HEK293 (cell line): ENCODE data around the gene PHYH.

Source experiments
- CTCF ChIA-PET: fragments of 350-600 bp; formaldehyde crosslinking; extraction: SDS; loops from one replicate; lab custom pipeline; 2021; ENCODE audit warnings: antibody characterized with exemption; lab: Yijun Ruan, JAX
- POLR2A ChIA-PET: fragments of 300-600 bp; formaldehyde crosslinking; extraction: SDS; loops from one replicate; lab custom pipeline; 2020; ENCODE audit warnings: antibody characterized with exemption, inconsistent platforms; lab: Yijun Ruan, JAX
- H3K27ac ChIP-seq: fragments of 200-500 bp; sonication (Bioruptor generic); 2 replicates; pipeline ENCODE4 v1.5.1; 2014; ENCODE audit warnings: low read depth, low read length, control low read depth, inconsistent platforms; ENCODE audit errors: extremely low read depth
- H3K36me3 ChIP-seq, 2 experiments: fragments of 200-500 bp in 1 of 2; sonication (Bioruptor generic) in 1 of 2; 1 replicate in 1 of 2; 2 replicates in 1 of 2; pipeline ENCODE4 v1.5.1; 2014 to 2017; ENCODE audit warnings: inconsistent platforms in 2 of 2, low read length in 2 of 2; ENCODE audit not compliant: control insufficient read depth in 2 of 2, insufficient read depth in 1 of 2
- H3K4me1 ChIP-seq: fragments of 200-500 bp; sonication (Bioruptor generic); 2 replicates; pipeline ENCODE4 v1.5.1; 2014; ENCODE audit warnings: mild to moderate bottlenecking, low read length, inconsistent platforms; ENCODE audit not compliant: control insufficient read depth, insufficient read depth
- H3K4me3 ChIP-seq: 2 replicates; pipeline ENCODE4 v1.5.1; 2011; ENCODE audit warnings: low read depth, mild to moderate bottlenecking, control low read depth, low read length, moderate library complexity
- H3K9me3 ChIP-seq: fragments of 200-500 bp; sonication (Bioruptor generic); 2 replicates; pipeline ENCODE4 v1.5.1; 2014; ENCODE audit warnings: low read depth, low read length, inconsistent platforms; ENCODE audit not compliant: control insufficient read depth, insufficient read depth
- GLI2 ChIP-seq: fragments of 450-650 bp; formaldehyde crosslinking; IDR thresholded peaks from 2 replicates; pipeline ENCODE4; 2017; ENCODE audit warnings: missing biosample characterization, missing genetic modification characterization, low read depth, borderline replicate concordance
- HOXD13 ChIP-seq: sonication (generic); formaldehyde crosslinking; IDR thresholded peaks from 2 replicates; pipeline ENCODE4 v1.8.0; 2022; ENCODE audit warnings: missing genetic modification reagents, borderline replicate concordance
- MZF1 ChIP-seq: fragments of 450-650 bp; formaldehyde crosslinking; IDR thresholded peaks from 2 replicates; pipeline ENCODE4 v1.5.1; 2017; ENCODE audit warnings: missing biosample characterization, missing genetic modification characterization, borderline replicate concordance
- PBX3 ChIP-seq: sonication (generic); formaldehyde crosslinking; IDR thresholded peaks from 2 replicates; pipeline ENCODE4 v1.8.1; 2022; ENCODE audit warnings: mild to moderate bottlenecking, moderate library complexity, missing genetic modification reagents
- WT1 ChIP-seq: fragments of 450-650 bp; formaldehyde crosslinking; IDR thresholded peaks from 2 replicates; pipeline ENCODE4 v1.5.1; 2016; ENCODE audit warnings: missing biosample characterization, missing genetic modification characterization
- ZBTB21 ChIP-seq: fragments of 450-650 bp; formaldehyde crosslinking; IDR thresholded peaks from 2 replicates; pipeline ENCODE4 v1.5.1; 2017; ENCODE audit warnings: missing biosample characterization, missing genetic modification characterization
- ZBTB6 ChIP-seq: fragments of 450-650 bp; formaldehyde crosslinking; IDR thresholded peaks from 2 replicates; pipeline ENCODE4 v1.5.1; 2017; ENCODE audit warnings: missing biosample characterization, missing genetic modification characterization
- ZNF121 ChIP-seq: fragments of 450-650 bp; formaldehyde crosslinking; IDR thresholded peaks from 2 replicates; pipeline ENCODE4 v1.5.1; 2016; ENCODE audit warnings: missing biosample characterization, missing genetic modification characterization
- ZNF184 ChIP-seq: fragments of 450-650 bp; IDR thresholded peaks from 2 replicates; pipeline ENCODE4 v1.5.1; 2018; ENCODE audit warnings: missing biosample characterization, mild to moderate bottlenecking, missing genetic modification characterization
- ZNF19 ChIP-seq: fragments of 450-650 bp; formaldehyde crosslinking; IDR thresholded peaks from 2 replicates; pipeline ENCODE4; 2016; ENCODE audit warnings: missing biosample characterization, missing genetic modification characterization, low read depth
- ZNF248 ChIP-seq: fragments of 450-650 bp; formaldehyde crosslinking; IDR thresholded peaks from 2 replicates; pipeline ENCODE4 v1.5.1; 2017; ENCODE audit warnings: missing biosample characterization, missing genetic modification characterization
- ZNF292 ChIP-seq: fragments of 450-650 bp; formaldehyde crosslinking; IDR thresholded peaks from 2 replicates; pipeline ENCODE4 v1.5.1; 2016; ENCODE audit warnings: low read depth, missing biosample characterization, missing genetic modification characterization, borderline replicate concordance
- ZNF423 ChIP-seq: fragments of 450-650 bp; formaldehyde crosslinking; IDR thresholded peaks from 2 replicates; pipeline ENCODE4 v1.5.1; 2016; ENCODE audit warnings: missing biosample characterization, missing genetic modification characterization
- ZNF548 ChIP-seq: fragments of 450-650 bp; formaldehyde crosslinking; IDR thresholded peaks from 2 replicates; pipeline ENCODE4 v1.5.1; 2016; ENCODE audit warnings: missing biosample characterization, missing genetic modification characterization
- ZNF580 ChIP-seq: fragments of 450-650 bp; formaldehyde crosslinking; IDR thresholded peaks from 2 replicates; pipeline ENCODE4 v1.5.1; 2016; ENCODE audit warnings: missing biosample characterization, missing genetic modification characterization
- ZNF621 ChIP-seq: fragments of 450-650 bp; formaldehyde crosslinking; IDR thresholded peaks from 2 replicates; pipeline ENCODE4 v1.5.1; 2017; ENCODE audit warnings: missing biosample characterization, missing genetic modification characterization
- ZNF670 ChIP-seq: fragments of 450-650 bp; formaldehyde crosslinking; IDR thresholded peaks from 2 replicates; pipeline ENCODE4 v1.5.1; 2016; ENCODE audit warnings: missing biosample characterization, missing genetic modification characterization, low read depth
- ZNF707 ChIP-seq: fragments of 450-650 bp; formaldehyde crosslinking; IDR thresholded peaks from 2 replicates; pipeline ENCODE4 v1.5.1; 2016; ENCODE audit warnings: missing biosample characterization, missing genetic modification characterization
- ZNF792 ChIP-seq: fragments of 450-650 bp; formaldehyde crosslinking; IDR thresholded peaks from 2 replicates; pipeline ENCODE4 v1.5.1; 2016; ENCODE audit warnings: missing biosample characterization, missing genetic modification characterization
- TF ChIP-seq, protein P1 (sequence below): fragments of 450-650 bp; formaldehyde crosslinking; IDR thresholded peaks from 2 replicates; pipeline ENCODE4 v1.5.1; 2016; ENCODE audit warnings: missing biosample characterization, missing genetic modification characterization
- TF ChIP-seq, protein P2 (sequence below): fragments of 450-650 bp; formaldehyde crosslinking; IDR thresholded peaks from 2 replicates; pipeline ENCODE4 v1.5.1; 2016; ENCODE audit warnings: missing biosample characterization, missing genetic modification characterization

The PHYH gene

GRCh38 chr10:13296476-13296875, 3.4 kb downstream of the PHYH start:
- no peak overlapping the region for H3K27ac ChIP-seq
- ChIA-PET CTCF (no interaction called here), POLR2A (interaction anchor here (0.6 kb wide), 1 partner anchor 45 kb away, joined by 3 read pairs; no protein-coding TSS in a partner anchor)
- H3K36me3 ChIP-seq, result peaks cover 0 to 16% of the 10 kb centered on the region in 2 experiments; a peak in 2 of 3 replicates
- no peak overlapping the region for H3K4me3 ChIP-seq
- no peaks in the 10 kb centered on the region for H3K4me1 ChIP-seq
- no peaks in the 10 kb centered on the region for H3K9me3 ChIP-seq
- TF ChIP-seq ZNF19 (tag by site-specific recombination), result no peak
- no peak for TF ChIP-seq ZNF707
- TF ChIP-seq ZNF292 (tag by site-specific recombination), result no peak
- no peak for TF ChIP-seq ZNF423 (tag by site-specific recombination)
- no peak for TF ChIP-seq GLI2
- TF ChIP-seq ZNF792 (tag by site-specific recombination), result no peak
- TF ChIP-seq ZNF248 (tag by site-specific recombination), result no peak
- no peak for TF ChIP-seq ZNF184 (tag by site-specific recombination)
- no peak for TF ChIP-seq HOXD13 (CRISPR knock-in tag)
- TF ChIP-seq MZF1 (tag by site-specific recombination), result no peak
- TF ChIP-seq, protein P1, sequence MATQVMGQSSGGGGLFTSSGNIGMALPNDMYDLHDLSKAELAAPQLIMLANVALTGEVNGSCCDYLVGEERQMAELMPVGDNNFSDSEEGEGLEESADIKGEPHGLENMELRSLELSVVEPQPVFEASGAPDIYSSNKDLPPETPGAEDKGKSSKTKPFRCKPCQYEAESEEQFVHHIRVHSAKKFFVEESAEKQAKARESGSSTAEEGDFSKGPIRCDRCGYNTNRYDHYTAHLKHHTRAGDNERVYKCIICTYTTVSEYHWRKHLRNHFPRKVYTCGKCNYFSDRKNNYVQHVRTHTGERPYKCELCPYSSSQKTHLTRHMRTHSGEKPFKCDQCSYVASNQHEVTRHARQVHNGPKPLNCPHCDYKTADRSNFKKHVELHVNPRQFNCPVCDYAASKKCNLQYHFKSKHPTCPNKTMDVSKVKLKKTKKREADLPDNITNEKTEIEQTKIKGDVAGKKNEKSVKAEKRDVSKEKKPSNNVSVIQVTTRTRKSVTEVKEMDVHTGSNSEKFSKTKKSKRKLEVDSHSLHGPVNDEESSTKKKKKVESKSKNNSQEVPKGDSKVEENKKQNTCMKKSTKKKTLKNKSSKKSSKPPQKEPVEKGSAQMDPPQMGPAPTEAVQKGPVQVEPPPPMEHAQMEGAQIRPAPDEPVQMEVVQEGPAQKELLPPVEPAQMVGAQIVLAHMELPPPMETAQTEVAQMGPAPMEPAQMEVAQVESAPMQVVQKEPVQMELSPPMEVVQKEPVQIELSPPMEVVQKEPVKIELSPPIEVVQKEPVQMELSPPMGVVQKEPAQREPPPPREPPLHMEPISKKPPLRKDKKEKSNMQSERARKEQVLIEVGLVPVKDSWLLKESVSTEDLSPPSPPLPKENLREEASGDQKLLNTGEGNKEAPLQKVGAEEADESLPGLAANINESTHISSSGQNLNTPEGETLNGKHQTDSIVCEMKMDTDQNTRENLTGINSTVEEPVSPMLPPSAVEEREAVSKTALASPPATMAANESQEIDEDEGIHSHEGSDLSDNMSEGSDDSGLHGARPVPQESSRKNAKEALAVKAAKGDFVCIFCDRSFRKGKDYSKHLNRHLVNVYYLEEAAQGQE (tag by site-specific recombination), result no peak
- TF ChIP-seq, protein P2, sequence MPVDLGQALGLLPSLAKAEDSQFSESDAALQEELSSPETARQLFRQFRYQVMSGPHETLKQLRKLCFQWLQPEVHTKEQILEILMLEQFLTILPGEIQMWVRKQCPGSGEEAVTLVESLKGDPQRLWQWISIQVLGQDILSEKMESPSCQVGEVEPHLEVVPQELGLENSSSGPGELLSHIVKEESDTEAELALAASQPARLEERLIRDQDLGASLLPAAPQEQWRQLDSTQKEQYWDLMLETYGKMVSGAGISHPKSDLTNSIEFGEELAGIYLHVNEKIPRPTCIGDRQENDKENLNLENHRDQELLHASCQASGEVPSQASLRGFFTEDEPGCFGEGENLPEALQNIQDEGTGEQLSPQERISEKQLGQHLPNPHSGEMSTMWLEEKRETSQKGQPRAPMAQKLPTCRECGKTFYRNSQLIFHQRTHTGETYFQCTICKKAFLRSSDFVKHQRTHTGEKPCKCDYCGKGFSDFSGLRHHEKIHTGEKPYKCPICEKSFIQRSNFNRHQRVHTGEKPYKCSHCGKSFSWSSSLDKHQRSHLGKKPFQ (tag by site-specific recombination), result no peak
- TF ChIP-seq ZBTB21, result no peak

DNA sequence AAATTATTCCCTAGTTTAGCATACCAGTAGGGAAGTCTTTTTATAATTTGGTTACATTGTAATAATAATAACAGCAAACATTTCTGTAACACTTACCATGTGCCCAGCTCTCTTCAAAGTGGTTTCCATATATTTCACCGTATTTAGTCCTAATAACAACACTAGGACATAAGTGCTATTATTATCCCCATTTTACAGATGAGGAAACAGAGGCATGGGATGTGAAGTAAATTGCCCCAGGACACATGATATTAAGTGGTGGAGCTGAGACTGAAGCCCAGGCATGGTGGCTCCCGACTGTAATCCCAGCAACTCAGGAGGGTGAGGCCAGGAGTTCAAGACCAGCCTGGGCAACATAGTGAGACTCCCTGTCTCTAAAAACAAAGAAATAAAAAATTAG, 5.1 kb downstream of the PHYH start:
- 0 out of 2 replicates have a peak, but pooled peaks have one; percentile 21 for TF ChIP-seq ZNF121 (tag by site-specific recombination)
- no peak for TF ChIP-seq ZNF670
- H3K4me3 ChIP-seq, result no peak overlapping the region
- POLR2A ChIA-PET, result no interaction called here
- H3K4me1 ChIP-seq, result no peaks in the 10 kb centered on the region
- CTCF ChIA-PET, result interaction anchor here (1.0 kb wide), 1 partner anchor 133 kb away, joined by 3 read pairs; the partner anchor contains the start of gene MCM10
- no peak overlapping the region for H3K27ac ChIP-seq
- peaks cover 0 to 16% of the 10 kb centered on the region in 2 experiments; a peak in 2 of 3 replicates for H3K36me3 ChIP-seq
- H3K9me3 ChIP-seq, result no peaks in the 10 kb centered on the region

DNA sequence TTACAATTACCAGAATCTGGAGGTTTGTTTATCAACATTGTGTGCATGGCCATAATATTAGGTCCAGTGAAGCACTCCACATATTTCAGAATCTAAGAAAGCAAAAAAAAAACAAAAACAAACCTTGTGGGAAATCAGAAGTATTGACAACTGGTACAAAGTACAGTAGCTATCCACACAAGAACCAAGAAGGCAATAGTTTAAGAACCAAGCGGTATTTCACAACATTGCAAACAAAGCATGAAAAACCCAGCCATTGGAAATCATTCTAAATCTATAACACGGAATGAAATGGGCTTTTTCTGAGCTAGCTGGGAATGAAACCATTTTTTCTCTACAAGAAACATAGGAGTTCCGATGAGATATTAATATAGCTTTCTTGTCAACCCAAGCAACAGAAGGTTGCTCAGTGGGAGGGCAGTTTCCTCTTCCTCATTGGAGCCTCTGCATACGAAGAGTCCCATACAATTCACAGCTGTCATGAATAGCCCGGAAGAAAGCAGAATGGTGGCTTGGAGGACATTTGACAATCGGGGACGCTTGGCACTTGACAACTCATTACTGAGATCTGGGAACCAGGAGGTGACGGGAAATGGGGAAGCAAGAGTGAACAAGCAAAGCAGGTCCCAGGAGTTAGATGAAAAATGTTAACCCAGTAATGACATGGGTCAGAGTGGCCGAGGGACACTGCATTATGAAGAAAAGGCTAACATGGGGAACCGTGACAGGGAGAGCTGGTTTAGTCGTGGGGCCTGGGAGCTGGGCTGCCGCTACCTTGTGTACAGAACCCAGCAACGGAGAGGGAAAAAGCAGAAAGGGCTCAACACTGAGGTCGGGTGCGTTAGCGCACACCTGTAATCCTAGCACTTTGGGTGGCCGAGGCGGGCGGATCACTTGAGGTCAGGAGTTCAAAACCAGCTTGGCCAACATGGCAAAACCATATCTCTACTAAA, 7.8 kb downstream of the PHYH start:
- POLR2A ChIA-PET, result interaction anchor here (0.6 kb wide), 1 partner anchor 38 kb away, joined by 4 read pairs; no protein-coding TSS in a partner anchor
- peaks cover 0 to 26% of the 10 kb centered on the region in 2 experiments; a peak in 2 of 3 replicates for H3K36me3 ChIP-seq
- CTCF ChIA-PET, result interaction anchor here (0.7 kb wide), 2 partner anchors 19 to 78 kb away, joined by 3 read pairs; no protein-coding TSS in a partner anchor
- H3K27ac ChIP-seq, result no peak overlapping the region
- H3K4me1 ChIP-seq, result no peaks in the 10 kb centered on the region
- no peak overlapping the region for H3K4me3 ChIP-seq
- H3K9me3 ChIP-seq, result no peaks in the 10 kb centered on the region
- TF ChIP-seq ZNF580 (tag by site-specific recombination) (no peak), ZNF548 (tag by site-specific recombination) (no peak), WT1 (tag by site-specific recombination) (no peak), ZBTB6 (tag by site-specific recombination) (no peak), ZNF621 (tag by site-specific recombination) (no peak), PBX3 (no peak)
